Small intestine (tissue), 7 donors: ENCODE measurements around the gene LSAMP. TPM values are rescaled to one million over a fixed set of nuclear protein-coding genes. Genes with fewer than 3 reads are reported as not detected.
"Not testable (repeated sequence)": the region's sequence is repeated elsewhere in the genome, so short reads cannot be mapped to it uniquely, and the experiment has no call there.

Experiments
- DNase-seq, 2 donors: peaks; one replicate each; pipeline versions ENCODE4 v3.0.0 to v3.0.0-alpha.2; 2013
- FAIRE-seq: peaks from 2 replicates; lab custom pipeline; 2012; peaks lifted over from hg19 to GRCh38; lab: Jason Lieb, UNC
- H3K27ac ChIP-seq, 3 donors: one replicate each; pipeline ENCODE4 v1.5.1; 2013; ENCODE audit warnings: low read length in 2 of 3, mild to moderate bottlenecking in 2 of 3, control low read depth in 1 of 3, inconsistent platforms in 1 of 3, low read depth in 1 of 3, moderate library complexity in 1 of 3
- H3K27me3 ChIP-seq, 3 donors: one replicate each; pipeline ENCODE4 v1.6.1; 2013; ENCODE audit warnings: low read length in 3 of 3, inconsistent platforms in 1 of 3; ENCODE audit not compliant: control insufficient read depth in 3 of 3, insufficient read depth in 3 of 3
- H3K36me3 ChIP-seq, 3 donors: one replicate each; pipeline ENCODE4 v1.6.1; 2013; ENCODE audit warnings: low read length in 3 of 3, inconsistent platforms in 1 of 3, low read depth in 1 of 3, mild to moderate bottlenecking in 1 of 3, moderate library complexity in 1 of 3; ENCODE audit not compliant: control insufficient read depth in 3 of 3, insufficient read depth in 2 of 3
- H3K4me1 ChIP-seq, 3 donors: one replicate each; pipeline ENCODE4 v1.6.1; 2013; ENCODE audit warnings: low read length in 2 of 3, inconsistent platforms in 1 of 3, low read depth in 1 of 3, mild to moderate bottlenecking in 1 of 3, moderate library complexity in 1 of 3; ENCODE audit not compliant: control insufficient read depth in 3 of 3, insufficient read depth in 2 of 3
- H3K4me3 ChIP-seq, 3 donors: one replicate each; pipeline ENCODE4 v1.5.1; 2013; ENCODE audit warnings: low read length in 3 of 3, control low read depth in 1 of 3, inconsistent platforms in 1 of 3, low read depth in 1 of 3, mild to moderate bottlenecking in 1 of 3, moderate library complexity in 1 of 3
- H3K9me3 ChIP-seq, 2 donors: one replicate each; pipeline ENCODE4 v1.6.1; 2013; ENCODE audit warnings: low read depth in 1 of 2, low read length in 1 of 2; ENCODE audit not compliant: control insufficient read depth in 2 of 2, insufficient read depth in 1 of 2
- WGBS, 3 donors: extraction: QIAGEN DNeasy Blood & Tissue Kit; methylation state at CpG; one replicate each; pipeline ENCODE4 v1.1.7; 2013; 5-methylcytosine and 5-hydroxymethylcytosine counted together
- polyA plus RNA-seq, 4 donors: library from polyadenylated mRNA; stranded (reverse) in 3 of 4; unstranded in 1 of 4; fragments of 200-250 nt in 3 of 4; fragments of 120-200 nt in 1 of 4; gene quantifications; one replicate each; pipeline versions ENCODE4 v1.2.1 to v1.2.3, GENCODE V29; 2013
- donor health status: healthy with polysubstance abuse.
- donor health status: control.
- donor health status: control.
- donor health status: Bipolar disorder and iron deficiency.
- donor health status: healthy.

The LSAMP gene
- polyA plus RNA-seq, 4 donors = 0.27 to 2.9 (median 1.8) TPM; not detected in 1

DNA sequence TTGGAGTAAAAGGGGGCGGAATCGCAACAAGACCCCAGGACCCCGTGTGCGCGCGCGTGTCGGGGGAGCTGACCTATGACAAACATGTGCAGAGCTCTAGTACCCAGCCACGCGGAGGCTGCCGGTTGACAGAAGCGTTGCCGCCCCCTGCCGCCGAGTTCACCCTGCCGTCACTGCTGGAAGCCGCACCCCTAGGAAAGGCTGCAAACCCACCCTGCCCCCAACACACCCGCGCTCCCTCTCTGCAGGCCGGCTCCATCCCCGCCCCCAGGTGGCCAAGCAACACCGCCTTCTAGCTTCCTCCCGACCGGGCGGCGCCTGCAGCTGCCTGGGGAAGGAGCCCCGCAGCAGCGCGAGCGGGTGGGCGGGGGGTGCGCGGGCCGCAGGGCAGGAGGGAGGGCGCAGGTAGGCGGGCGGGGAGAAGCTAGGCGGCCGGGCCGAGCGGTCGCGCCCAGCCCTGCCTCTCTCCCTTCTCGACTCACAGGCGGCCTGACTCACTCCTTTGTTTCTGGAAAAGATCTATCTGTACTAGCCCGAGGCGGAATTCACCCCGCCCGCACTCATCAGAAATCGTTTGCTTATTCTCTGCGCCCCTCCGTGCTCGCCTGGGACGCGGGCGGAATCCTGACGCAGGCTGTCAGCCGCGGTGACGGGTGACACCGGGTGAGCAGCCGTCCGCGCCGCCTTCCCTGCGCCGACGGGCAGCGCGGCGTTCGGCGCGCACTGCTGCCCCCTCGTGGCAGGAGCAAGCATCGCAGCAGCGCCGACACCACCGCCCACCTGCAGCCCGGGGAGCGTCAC, 661.1 kb downstream of the LSAMP start:
- H3K36me3 ChIP-seq = no peaks in the 10 kb centered on the region
- DNase-seq (peak; percentile 85 to 96), FAIRE-seq (no peak)
- no peaks in the 10 kb centered on the region for H3K4me1 ChIP-seq
- no peaks in the 10 kb centered on the region for H3K9me3 ChIP-seq
- H3K27ac ChIP-seq = peak overlapping the region; percentile 62 to 95 (median 94)
- H3K4me3 ChIP-seq = peak overlapping the region; percentile 46 to 77 (median 76)
- 0 to 1% (median 1%) methylated on average over 66 to 81 of the region's 81 CpGs for WGBS, 3 donors
- peaks cover 0 to 5% (median 0%) of the 10 kb centered on the region in 3 donors for H3K27me3 ChIP-seq

DNA sequence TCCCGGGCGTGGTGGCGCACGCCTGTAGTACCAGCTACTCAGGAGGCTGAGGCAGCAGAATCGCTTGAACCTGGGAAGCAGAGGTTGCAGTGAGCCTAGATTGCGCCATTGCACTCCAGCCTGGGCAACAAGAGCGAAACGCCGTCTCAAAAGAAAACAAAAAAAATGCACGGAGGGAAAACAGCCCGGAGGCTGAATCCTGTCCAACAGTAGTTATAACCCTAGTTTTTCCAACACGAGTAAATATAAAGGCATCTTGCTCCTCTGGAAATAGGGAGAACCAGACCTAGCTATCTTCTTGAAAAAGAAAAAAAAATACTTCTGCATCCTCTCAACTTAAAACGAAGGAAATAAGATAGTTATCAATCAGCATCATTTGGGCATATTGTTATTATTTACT, 661.9 kb downstream of the LSAMP start:
- 56 to 69% (median 69%) methylated on average over 13 of the region's 13 CpGs for WGBS, 3 donors
- H3K4me1 ChIP-seq, DNase-seq, H3K36me3 ChIP-seq, H3K27me3 ChIP-seq, FAIRE-seq, H3K9me3 ChIP-seq: not testable (repeated sequence)
- Histone ChIP-seq H3K4me3 (peak overlapping the region in 1 of 3 donors; percentile 76), H3K27ac (peak overlapping the region in 1 of 3 donors; percentile 95)

DNA sequence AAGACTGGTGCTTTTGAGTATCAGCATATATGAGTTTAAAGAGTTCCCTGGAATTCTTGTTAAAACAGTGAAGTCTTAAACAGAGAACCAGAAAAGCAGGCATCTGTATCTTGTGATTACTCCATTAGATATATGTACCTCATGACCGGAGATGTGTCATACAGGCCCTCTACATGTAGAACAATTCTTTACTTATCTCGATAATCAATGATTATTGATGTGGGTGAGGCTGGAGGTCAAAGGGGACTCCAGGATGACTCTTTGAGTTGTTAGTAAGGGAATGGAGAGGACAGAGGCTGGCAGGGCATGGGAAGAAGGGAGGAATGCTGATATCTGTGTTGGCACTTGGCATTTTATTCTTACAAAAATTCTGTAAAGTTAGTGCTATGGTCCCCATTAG, 666.3 kb downstream of the LSAMP start:
- whole genome bisulfite sequencing, 3 donors = 50 to 85% (median 75%) methylated on average over 2 of the region's 2 CpGs
- DNase-seq = no peak

DNA sequence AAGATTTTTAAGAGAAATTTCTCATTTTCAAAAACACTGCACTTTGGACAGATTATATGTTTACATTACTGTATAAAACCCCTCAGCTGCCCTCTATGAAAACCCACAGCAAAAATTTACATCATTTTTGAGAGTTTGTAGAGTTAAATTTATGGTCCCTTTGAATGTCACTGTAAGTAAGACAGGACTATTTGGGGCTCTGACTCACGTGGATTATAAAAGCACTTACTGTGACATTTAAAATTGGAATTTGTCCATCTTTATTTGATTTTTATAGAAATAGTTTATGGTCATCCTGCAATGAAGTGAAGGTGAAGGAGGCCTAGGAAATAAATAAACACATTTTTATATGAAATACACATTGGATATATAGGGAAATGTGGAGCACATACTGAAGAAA, 672.3 kb downstream of the LSAMP start:
- no peak overlapping the region for H3K4me3 ChIP-seq
- no peaks in the 10 kb centered on the region for H3K4me1 ChIP-seq
- no peaks in the 10 kb centered on the region for H3K36me3 ChIP-seq
- DNase-seq (no peak), FAIRE-seq (no peak)
- 21 to 51% (median 28%) methylated on average over 1 of the region's 1 CpG for WGBS, 3 donors
- no peak overlapping the region for H3K27ac ChIP-seq
- H3K9me3 ChIP-seq = no peaks in the 10 kb centered on the region
- H3K27me3 ChIP-seq = no peaks in the 10 kb centered on the region

More for the DNA sequence above, 666.3 kb downstream of the LSAMP start:
- Histone ChIP-seq H3K9me3 (no peaks in the 10 kb centered on the region), H3K4me1 (no peaks in the 10 kb centered on the region), H3K4me3 (no peak overlapping the region), H3K36me3 (no peaks in the 10 kb centered on the region), H3K27ac (no peak overlapping the region), H3K27me3 (peaks cover 0 to 2% (median 0%) of the 10 kb centered on the region in 3 donors)
- no peak for FAIRE-seq

DNA sequence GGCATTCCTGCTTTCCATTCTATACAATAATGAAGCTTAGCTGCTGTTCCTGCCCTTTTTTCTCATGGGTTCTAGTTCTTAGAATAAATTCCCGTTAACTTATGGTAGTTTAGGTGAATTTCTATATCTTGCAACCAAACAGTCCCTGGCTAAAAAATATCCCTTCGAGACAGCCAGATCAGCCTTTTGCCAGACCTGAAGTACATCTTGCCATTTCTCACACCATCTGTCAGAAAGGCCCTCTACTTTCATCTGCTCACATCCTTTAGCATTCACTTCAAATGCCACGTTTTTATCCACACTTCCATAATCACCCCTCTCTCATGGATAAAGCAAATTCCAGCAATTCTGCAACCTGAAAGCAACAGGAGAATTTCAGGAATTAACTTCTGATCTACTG, 676.6 kb downstream of the LSAMP start:
- no peaks in the 10 kb centered on the region for H3K27me3 ChIP-seq
- H3K36me3 ChIP-seq = no peaks in the 10 kb centered on the region
- H3K4me3 ChIP-seq = no peak overlapping the region
- H3K9me3 ChIP-seq = no peaks in the 10 kb centered on the region
- no peak overlapping the region for H3K27ac ChIP-seq
- DNase-seq = no peak
- H3K4me1 ChIP-seq = no peaks in the 10 kb centered on the region
- 60 to 74% (median 66%) methylated on average over 3 of the region's 3 CpGs for WGBS, 3 donors
- FAIRE-seq = no peak

DNA sequence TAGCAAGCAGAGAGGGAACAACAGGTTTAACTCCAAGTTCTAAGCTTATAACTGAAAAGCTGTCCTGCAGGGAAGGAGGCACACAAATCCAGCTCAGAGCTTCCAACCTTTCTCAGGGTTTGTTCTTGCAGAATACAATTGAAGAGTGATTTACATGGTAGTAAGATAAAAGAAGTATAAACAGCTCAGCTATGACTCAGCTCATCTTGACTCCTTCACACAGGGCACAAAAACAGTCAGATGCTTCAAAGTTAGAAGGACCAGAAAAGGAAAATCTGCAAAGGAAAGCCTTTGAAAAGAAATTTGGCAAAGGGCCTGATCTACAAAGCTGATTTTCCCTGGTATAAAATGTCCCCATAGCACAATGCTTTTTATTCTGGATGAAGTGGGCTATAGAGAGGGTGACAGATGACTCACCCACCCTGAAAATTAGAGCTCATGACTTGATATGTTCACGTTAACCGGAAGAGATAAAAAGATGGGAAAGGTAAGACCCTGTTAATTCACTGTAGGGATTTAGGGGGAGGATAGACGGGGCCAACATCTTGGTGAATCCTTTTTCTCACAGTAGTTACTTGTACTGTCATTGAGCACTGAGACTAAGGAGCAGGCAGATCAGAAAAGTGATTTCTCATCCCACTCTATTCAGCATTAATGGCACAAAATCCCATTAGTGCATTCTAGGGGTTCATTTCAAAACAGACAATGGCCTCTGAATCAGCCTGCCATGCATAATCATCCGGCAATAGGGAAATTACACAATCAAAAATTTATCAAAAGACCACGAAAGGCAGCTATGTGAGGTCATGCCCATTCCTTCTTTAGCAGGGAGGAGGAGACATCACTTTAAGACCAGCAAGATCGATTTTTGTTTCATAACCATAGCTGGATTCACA, 678.5 kb downstream of the LSAMP start:
- H3K36me3 ChIP-seq = no peaks in the 10 kb centered on the region
- H3K27me3 ChIP-seq = no peaks in the 10 kb centered on the region
- H3K27ac ChIP-seq = no peak overlapping the region
- no peaks in the 10 kb centered on the region for H3K9me3 ChIP-seq
- DNase-seq = no peak
- no peak overlapping the region for H3K4me3 ChIP-seq
- WGBS, 3 donors = 63 to 76% (median 63%) methylated on average over 6 of the region's 6 CpGs
- H3K4me1 ChIP-seq = no peaks in the 10 kb centered on the region
- FAIRE-seq = no peak

DNA sequence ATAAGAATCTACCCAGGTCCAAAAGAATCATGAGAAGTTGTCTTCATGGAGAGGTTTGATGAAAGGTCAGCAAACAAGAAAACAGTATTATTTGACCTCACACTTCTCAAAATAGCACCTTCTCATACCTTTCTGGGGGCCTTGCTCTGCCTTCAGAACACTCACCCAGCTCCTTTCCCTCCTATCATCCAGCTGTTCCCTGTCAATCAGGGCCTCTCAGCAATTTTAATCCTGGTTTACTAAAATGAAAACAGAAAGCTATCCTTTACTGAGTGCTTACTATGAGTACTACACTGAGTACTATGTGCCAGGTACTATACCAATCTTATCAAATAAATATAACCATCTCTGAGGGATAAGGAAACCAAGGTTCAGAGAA, 683.4 kb downstream of the LSAMP start:
- Histone ChIP-seq H3K9me3 (no peaks in the 10 kb centered on the region), H3K4me1 (no peaks in the 10 kb centered on the region), H3K36me3 (no peaks in the 10 kb centered on the region), H3K27me3 (no peaks in the 10 kb centered on the region), H3K4me3 (no peak overlapping the region), H3K27ac (no peak overlapping the region)
- FAIRE-seq (no peak), DNase-seq (no peak)

DNA sequence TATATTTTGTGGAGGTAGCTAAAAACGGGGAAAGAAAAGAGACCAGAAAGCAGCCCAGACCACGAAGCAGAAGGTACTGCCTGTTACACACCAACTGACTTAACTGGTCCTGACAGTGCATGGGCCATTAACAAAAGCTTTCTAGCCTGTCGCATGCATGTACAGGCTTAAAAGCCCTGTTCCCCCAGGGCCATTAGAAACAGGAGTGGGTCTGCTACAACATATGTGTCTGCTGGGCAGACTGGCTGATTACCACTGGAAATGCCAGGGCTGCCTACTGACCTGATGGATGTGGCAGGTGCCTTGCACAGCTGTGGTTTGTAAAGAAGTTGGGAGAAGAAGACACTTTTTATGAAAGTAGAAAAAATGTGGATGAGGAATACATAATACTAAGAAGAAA, 684.6 kb downstream of the LSAMP start:
- DNase-seq (no peak), FAIRE-seq (no peak)
- 70 to 86% (median 79%) methylated on average over 3 of the region's 3 CpGs for WGBS, 3 donors
- H3K36me3 ChIP-seq = no peaks in the 10 kb centered on the region
- no peak overlapping the region for H3K4me3 ChIP-seq
- no peaks in the 10 kb centered on the region for H3K27me3 ChIP-seq
- H3K9me3 ChIP-seq = no peaks in the 10 kb centered on the region
- no peaks in the 10 kb centered on the region for H3K4me1 ChIP-seq
- no peak overlapping the region for H3K27ac ChIP-seq
